Endodermal cell (in vitro differentiated cells): ENCODE results near the gene RNF149. TPM values are rescaled to one million over a fixed set of nuclear protein-coding genes. Genes with fewer than 3 reads are reported as not detected.

Experiments used
- DNase-seq: peaks from one replicate; pipeline ENCODE4 v3.0.0-alpha.2; 2017
- H3K27ac ChIP-seq: 2 replicates; pipeline ENCODE4 v1.5.1; 2013; ENCODE audit warnings: mild to moderate bottlenecking, low read depth, low read length, moderate library complexity
- H3K27me3 ChIP-seq: 2 replicates; pipeline ENCODE4 v1.6.1; 2013; ENCODE audit warnings: mild to moderate bottlenecking, low read length, moderate library complexity; ENCODE audit not compliant: insufficient read depth, control insufficient read depth, poor library complexity, severe bottlenecking
- H3K36me3 ChIP-seq: 2 replicates; pipeline ENCODE4 v1.7.0; 2013; ENCODE audit warnings: mild to moderate bottlenecking, low read length, moderate library complexity; ENCODE audit not compliant: control insufficient read depth, insufficient read depth
- H3K4me1 ChIP-seq: one replicate; pipeline ENCODE4 v1.7.0; 2013; ENCODE audit warnings: low read length; ENCODE audit not compliant: control insufficient read depth, insufficient read depth
- H3K4me3 ChIP-seq: 2 replicates; pipeline ENCODE4 v1.5.1; 2013; ENCODE audit warnings: mild to moderate bottlenecking, low read length, moderate library complexity
- H3K9ac ChIP-seq: 2 replicates; pipeline ENCODE4 v1.6.1; 2013; ENCODE audit warnings: mild to moderate bottlenecking, low read length, moderate library complexity; ENCODE audit not compliant: poor library complexity, severe bottlenecking; ENCODE audit errors: extremely low read depth
- H3K9me3 ChIP-seq: 2 replicates; pipeline ENCODE4 v1.6.1; 2013; ENCODE audit warnings: mild to moderate bottlenecking, low read length, moderate library complexity; ENCODE audit not compliant: control insufficient read depth
- H3K27ac Mint-ChIP-seq: 2 replicates; pipeline ENCODE4 v1.8.0; 2020; ENCODE audit warnings: mixed read lengths
- H3K27me3 Mint-ChIP-seq: 2 replicates; pipeline ENCODE4 v1.8.0; 2021; ENCODE audit warnings: mild to moderate bottlenecking, mixed read lengths; ENCODE audit not compliant: insufficient read depth
- H3K36me3 Mint-ChIP-seq: 2 replicates; pipeline ENCODE4 v1.8.0; 2020; ENCODE audit warnings: low read depth, mixed read lengths
- H3K4me1 Mint-ChIP-seq: 2 replicates; pipeline ENCODE4 v1.8.0; 2020; ENCODE audit warnings: mixed read lengths
- H3K4me3 Mint-ChIP-seq: 2 replicates; pipeline ENCODE4 v1.8.0; 2020; ENCODE audit warnings: mild to moderate bottlenecking, moderate library complexity, mixed read lengths
- H3K9me3 Mint-ChIP-seq: 2 replicates; pipeline ENCODE4 v1.8.0; 2020; ENCODE audit warnings: mild to moderate bottlenecking, mixed read lengths
- WGBS, 2 experiments: methylation state at CpG; one replicate each; pipeline versions ENCODE4 v1.1.5 to v1.1.7; 2013; ENCODE audit warnings: missing lambda C conversion rate in 2 of 2, mixed read lengths in 1 of 2; ENCODE audit not compliant: insufficient coverage in 1 of 2, insufficient read length in 1 of 2; 5-methylcytosine and 5-hydroxymethylcytosine counted together
- microRNA-seq: library from miRNA; unstranded; fragments of <30 nt; microRNA quantifications from one replicate; pipeline ENCODE4 v1.2.0, GENCODE V29; 2020; ENCODE audit warnings: borderline microRNAs expressed
- total RNA-seq, 2 donors: library from RNA; stranded (reverse); fragmentation: NEBNext Ultra II Directional in 1 of 2; extraction: Animal tissue kit (Norgen Biotek cat#: 25700) in 1 of 2; gene quantifications; 2 replicates in 1 of 2; 3 replicates in 1 of 2; pipeline ENCODE4 v1.2.1, GENCODE V29; 2021
- TF ChIP-seq, protein P1 (sequence below): fragments of 200-600 bp; sonication (generic); conservative IDR thresholded peaks from 2 replicates; pipeline ENCODE4 v1.5.0; 2021; ENCODE audit warnings: antibody characterized with exemption, mild to moderate bottlenecking

RNF149 gene
- total RNA-seq, 2 donors from 2014 or later = 26.4 to 36.3 TPM

DNA sequence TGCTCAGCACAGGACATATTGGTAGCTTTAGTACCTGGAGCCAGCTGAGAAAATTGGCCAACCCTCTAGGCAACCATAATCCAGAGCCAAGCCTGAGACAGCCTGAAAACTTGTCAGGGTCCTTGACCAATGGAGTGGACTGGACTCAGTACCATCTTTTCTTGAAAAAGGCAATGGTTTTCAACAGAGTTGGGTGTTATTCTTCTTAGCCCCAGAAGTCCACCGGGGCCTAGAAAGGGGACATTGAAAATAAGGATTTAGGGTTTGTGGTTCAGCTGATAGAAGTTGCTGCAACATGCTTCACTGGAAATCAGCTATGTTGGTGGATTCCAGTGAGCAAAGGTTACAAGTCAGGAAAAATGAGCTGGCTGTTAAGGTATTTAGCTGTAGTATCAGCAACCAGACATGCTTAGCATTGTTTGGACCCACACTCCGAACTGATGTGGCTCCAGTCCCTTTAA is 77.9 kb downstream of the RNF149 start:
- no peak overlapping the region for H3K9ac ChIP-seq
- no peak overlapping the region for H3K27ac Mint-ChIP-seq
- TF ChIP-seq, protein P1, sequence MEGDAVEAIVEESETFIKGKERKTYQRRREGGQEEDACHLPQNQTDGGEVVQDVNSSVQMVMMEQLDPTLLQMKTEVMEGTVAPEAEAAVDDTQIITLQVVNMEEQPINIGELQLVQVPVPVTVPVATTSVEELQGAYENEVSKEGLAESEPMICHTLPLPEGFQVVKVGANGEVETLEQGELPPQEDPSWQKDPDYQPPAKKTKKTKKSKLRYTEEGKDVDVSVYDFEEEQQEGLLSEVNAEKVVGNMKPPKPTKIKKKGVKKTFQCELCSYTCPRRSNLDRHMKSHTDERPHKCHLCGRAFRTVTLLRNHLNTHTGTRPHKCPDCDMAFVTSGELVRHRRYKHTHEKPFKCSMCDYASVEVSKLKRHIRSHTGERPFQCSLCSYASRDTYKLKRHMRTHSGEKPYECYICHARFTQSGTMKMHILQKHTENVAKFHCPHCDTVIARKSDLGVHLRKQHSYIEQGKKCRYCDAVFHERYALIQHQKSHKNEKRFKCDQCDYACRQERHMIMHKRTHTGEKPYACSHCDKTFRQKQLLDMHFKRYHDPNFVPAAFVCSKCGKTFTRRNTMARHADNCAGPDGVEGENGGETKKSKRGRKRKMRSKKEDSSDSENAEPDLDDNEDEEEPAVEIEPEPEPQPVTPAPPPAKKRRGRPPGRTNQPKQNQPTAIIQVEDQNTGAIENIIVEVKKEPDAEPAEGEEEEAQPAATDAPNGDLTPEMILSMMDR = no peak
- WGBS, 2 experiments = 96 to 100% methylated on average over 1 to 2 of the region's 2 CpGs
- no peak overlapping the region for H3K4me3 ChIP-seq
- H3K9me3 Mint-ChIP-seq = peaks cover 27% of the 10 kb centered on the region
- H3K27ac ChIP-seq = no peak overlapping the region
- no peak overlapping the region for H3K4me3 Mint-ChIP-seq
- H3K36me3 Mint-ChIP-seq = no peaks in the 10 kb centered on the region
- no peaks in the 10 kb centered on the region for H3K36me3 ChIP-seq
- peaks cover 17% of the 10 kb centered on the region for H3K9me3 ChIP-seq
- no peaks in the 10 kb centered on the region for H3K27me3 ChIP-seq
- H3K4me1 Mint-ChIP-seq = no peaks in the 10 kb centered on the region
- H3K27me3 Mint-ChIP-seq = no peaks in the 10 kb centered on the region
- DNase-seq = no peak
- no peaks in the 10 kb centered on the region for H3K4me1 ChIP-seq

Small RNAs within 50 kb of the gene (microRNA-seq; reads per million reads assigned to microRNA genes)
- gene MIR5696 = not detected

Other genes with a start within 250 kb of the RNF149 start
- gene TBC1D8, start 157.3 kb downstream of the RNF149 start, total RNA-seq = 10 to 100 TPM; 14.4 to 14.5 TPM
- 10 to 100 TPM; 46.1 to 49.3 TPM for gene CNOT11, start 55.8 kb downstream of the RNF149 start, total RNA-seq
- gene CREG2, start 78.8 kb upstream of the RNF149 start, total RNA-seq = under 1 TPM in 1 of 2 donors, not detected in 1; 0.13 TPM
- gene RFX8, start 166.4 kb upstream of the RNF149 start, total RNA-seq = not detected